CD8-positive, alpha-beta memory T cell (primary cell): ENCODE measurements around the gene ANKRD31. TPM values are rescaled to one million over a fixed set of nuclear protein-coding genes. Genes with fewer than 3 reads are reported as not detected.
A peak's percentile ranks its signal among the peaks of the same experiment; 100 is the strongest.

Source experiments
- CTCF ChIA-PET: fragments of 350-600 bp; sonication (Branson Sonifier 250); formaldehyde crosslinking; loops from one replicate; lab custom pipeline; 2021; ENCODE audit warnings: antibody characterized with exemption; lab: Charles Lee
- POLR2A ChIA-PET: fragments of 350-600 bp; sonication (Branson Sonifier 250); formaldehyde crosslinking; loops from one replicate; lab custom pipeline; 2021; ENCODE audit warnings: antibody characterized with exemption; lab: Charles Lee
- DNase-seq, 5 donors: peaks; one replicate each; pipeline versions ENCODE4 v3.0.0 to v3.0.0-alpha.2; 2020 to 2022; ENCODE audit warnings: mixed read lengths in 1 of 5
- H3K27ac ChIP-seq: one replicate; pipeline ENCODE4 v1.7.0; 2013; ENCODE audit warnings: low read depth, mild to moderate bottlenecking, low read length, moderate library complexity
- H3K27me3 ChIP-seq: 2 replicates; pipeline ENCODE4 v1.7.0; 2013; ENCODE audit warnings: low read length, mild to moderate bottlenecking; ENCODE audit not compliant: insufficient read depth, poor library complexity, severe bottlenecking
- H3K36me3 ChIP-seq: 2 replicates; pipeline ENCODE4 v1.7.0; 2013; ENCODE audit warnings: mild to moderate bottlenecking, low read length, moderate library complexity; ENCODE audit not compliant: insufficient read depth
- H3K4me1 ChIP-seq: 2 replicates; pipeline ENCODE4 v1.7.0; 2013; ENCODE audit warnings: mild to moderate bottlenecking, low read length, moderate library complexity; ENCODE audit not compliant: insufficient read depth
- H3K4me3 ChIP-seq: 2 replicates; pipeline ENCODE4 v1.7.0; 2013; ENCODE audit warnings: mild to moderate bottlenecking, low read length
- H3K9me3 ChIP-seq: 2 replicates; pipeline ENCODE4 v1.7.0; 2013; ENCODE audit warnings: mild to moderate bottlenecking, low read length
- H3K27ac Mint-ChIP-seq, 8 donors: one replicate each; pipeline ENCODE4 v1.8.0; 2020 to 2021; ENCODE audit warnings: mixed read lengths in 8 of 8, mild to moderate bottlenecking in 6 of 8, inconsistent platforms in 3 of 8, moderate library complexity in 3 of 8
- H3K27me3 Mint-ChIP-seq, 2 donors: one replicate each; pipeline ENCODE4 v1.8.0; 2020 to 2021; ENCODE audit warnings: mixed read lengths in 2 of 2, mild to moderate bottlenecking in 1 of 2, moderate library complexity in 1 of 2
- H3K36me3 Mint-ChIP-seq, 3 donors: one replicate each; pipeline ENCODE4 v1.8.0; 2020 to 2021; ENCODE audit warnings: mixed read lengths in 3 of 3, inconsistent platforms in 1 of 3, mild to moderate bottlenecking in 1 of 3
- H3K4me1 Mint-ChIP-seq, 3 donors: one replicate each; pipeline ENCODE4 v1.8.0; 2020 to 2021; ENCODE audit warnings: mixed read lengths in 3 of 3, inconsistent platforms in 1 of 3, mild to moderate bottlenecking in 1 of 3
- H3K4me3 Mint-ChIP-seq, 7 donors: one replicate each; pipeline ENCODE4 v1.8.0; 2020 to 2021; ENCODE audit warnings: mixed read lengths in 7 of 7, mild to moderate bottlenecking in 6 of 7, moderate library complexity in 4 of 7, inconsistent platforms in 2 of 7
- H3K9me3 Mint-ChIP-seq, 5 donors: one replicate each; pipeline ENCODE4 v1.8.0; 2020 to 2022; ENCODE audit warnings: mixed read lengths in 5 of 5, mild to moderate bottlenecking in 3 of 5, moderate library complexity in 2 of 5, inconsistent platforms in 1 of 5
- polyA plus RNA-seq: library from polyadenylated mRNA; unstranded; fragments of 300-500 nt; fragmentation: Illumina TruSeq; gene quantifications from one replicate; pipeline ENCODE4 v1.2.3, GENCODE V29; 2021
- total RNA-seq, 2 experiments: library from RNA; stranded (reverse); gene quantifications; one replicate each; pipeline ENCODE4 v1.2.3, GENCODE V29; 2021

The ANKRD31 gene
- total and polyA plus RNA-seq, 3 experiments from 2014 or later, result 0.33 to 0.66 (median 0.64) TPM

DNA sequence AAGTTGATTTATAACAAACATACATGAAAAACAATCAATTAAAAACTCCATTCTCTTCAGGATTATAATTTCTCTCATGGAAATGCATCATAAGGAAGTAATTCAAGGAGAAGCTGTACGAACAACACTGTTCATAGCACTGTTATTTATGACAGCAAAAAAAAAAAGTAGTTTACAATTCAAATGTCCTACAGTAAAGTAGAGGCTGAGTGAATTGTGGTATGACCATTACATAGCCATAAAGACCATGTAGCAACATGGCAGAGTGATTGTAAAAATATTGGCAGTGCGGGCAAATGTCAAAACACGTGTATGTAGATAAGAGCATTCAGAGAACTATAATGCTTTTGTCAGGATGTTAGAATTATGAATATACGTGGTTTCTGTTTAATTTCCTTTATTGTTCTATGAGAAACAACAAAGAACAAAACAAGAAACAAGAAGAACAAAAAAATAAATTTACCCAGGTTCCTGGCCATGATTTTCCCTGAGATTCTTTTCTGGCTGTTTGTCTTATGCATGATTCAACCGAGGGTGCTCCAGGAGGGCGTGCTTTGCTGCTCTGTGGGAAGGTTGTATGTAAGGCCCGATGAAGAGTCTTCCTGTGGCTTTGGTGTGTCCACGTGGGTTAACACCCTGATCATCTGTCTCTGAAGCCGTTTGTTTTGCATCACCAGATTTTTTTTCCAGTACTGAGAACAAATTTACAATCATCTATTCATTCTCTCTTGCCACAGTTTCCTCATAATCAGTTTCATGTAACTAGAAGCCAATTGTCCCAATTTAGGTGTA lies 213.1 kb downstream of the ANKRD31 start:
- peak; percentile 15 to 71 (median 58) for DNase-seq
- H3K27ac ChIP-seq, result no peak overlapping the region

GRCh38 chr5:75021800-75022199 lies 214.9 kb downstream of the ANKRD31 start:
- H3K4me1 Mint-ChIP-seq, result peaks cover 49 to 77% (median 58%) of the 10 kb centered on the region in 3 donors
- H3K27ac Mint-ChIP-seq, result peak overlapping the region in 2 of 8 donors; percentile 15 to 30

More for the DNA sequence above, 213.1 kb downstream of the ANKRD31 start:
- Mint-ChIP-seq H3K9me3 (no peaks in the 10 kb centered on the region), H3K27ac (peak overlapping the region; percentile 55 to 95 (median 84)), H3K27me3 (no peaks in the 10 kb centered on the region), H3K36me3 (peaks cover 0 to 11% (median 0%) of the 10 kb centered on the region in 3 donors), H3K4me3 (peak overlapping the region; percentile 41 to 84 (median 76)), H3K4me1 (peaks cover 55 to 78% (median 65%) of the 10 kb centered on the region in 3 donors)
- ChIA-PET POLR2A (interaction anchor here (0.7 to 1.7 kb wide), 2 partner anchors 11 to 14 kb away, joined by 3 to 7 read pairs; no protein-coding TSS in a partner anchor), CTCF (interaction anchor here (0.9 to 1.6 kb wide), 4 partner anchors 9 to 88 kb away, joined by 3 to 7 read pairs (median 4); no protein-coding TSS in a partner anchor)
- H3K4me3 ChIP-seq, result no peak overlapping the region
- no peaks in the 10 kb centered on the region for H3K36me3 ChIP-seq
- H3K9me3 ChIP-seq, result no peaks in the 10 kb centered on the region
- peaks cover 37% of the 10 kb centered on the region for H3K4me1 ChIP-seq
- no peaks in the 10 kb centered on the region for H3K27me3 ChIP-seq

GRCh38 chr5:75021219-75021618 lies 215.5 kb downstream of the ANKRD31 start:
- no peaks in the 10 kb centered on the region for H3K36me3 ChIP-seq
- no peak for DNase-seq
- H3K27me3 ChIP-seq, result no peaks in the 10 kb centered on the region
- peaks cover 25% of the 10 kb centered on the region for H3K4me1 ChIP-seq
- H3K9me3 ChIP-seq, result no peaks in the 10 kb centered on the region
- H3K4me3 ChIP-seq, result no peak overlapping the region
- no peak overlapping the region for H3K27ac ChIP-seq
- H3K4me1 Mint-ChIP-seq, result peaks cover 47 to 76% (median 58%) of the 10 kb centered on the region in 3 donors
- no peaks in the 10 kb centered on the region for H3K9me3 Mint-ChIP-seq
- peaks cover 0 to 2% (median 2%) of the 10 kb centered on the region in 3 donors for H3K36me3 Mint-ChIP-seq
- H3K27me3 Mint-ChIP-seq, result no peaks in the 10 kb centered on the region
- POLR2A ChIA-PET, result no interaction called here
- H3K27ac Mint-ChIP-seq, result peak overlapping the region in 2 of 8 donors; percentile 9 to 72
- H3K4me3 Mint-ChIP-seq, result peak overlapping the region in 1 of 7 donors; percentile 38
- CTCF ChIA-PET, result interaction anchor here (1.7 kb wide), 1 partner anchor 29 kb away, joined by 4 read pairs; no protein-coding TSS in a partner anchor

More at GRCh38 chr5:75021800-75022199, 214.9 kb downstream of the ANKRD31 start:
- no peak overlapping the region for H3K27ac ChIP-seq
- no peak overlapping the region for H3K4me3 ChIP-seq
- Mint-ChIP-seq H3K27me3 (no peaks in the 10 kb centered on the region), H3K9me3 (no peaks in the 10 kb centered on the region), H3K36me3 (peaks cover 0 to 4% (median 1%) of the 10 kb centered on the region in 3 donors), H3K4me3 (peak overlapping the region in 1 of 7 donors; percentile 3)
- no peak for DNase-seq
- no peaks in the 10 kb centered on the region for H3K9me3 ChIP-seq
- H3K4me1 ChIP-seq, result peaks cover 25% of the 10 kb centered on the region
- no peaks in the 10 kb centered on the region for H3K27me3 ChIP-seq
- ChIA-PET POLR2A (no interaction called here), CTCF (interaction anchor here (1.0 to 1.7 kb wide), 3 partner anchors 7 to 28 kb away, joined by 3 to 4 read pairs (median 3); no protein-coding TSS in a partner anchor)
- no peaks in the 10 kb centered on the region for H3K36me3 ChIP-seq

DNA sequence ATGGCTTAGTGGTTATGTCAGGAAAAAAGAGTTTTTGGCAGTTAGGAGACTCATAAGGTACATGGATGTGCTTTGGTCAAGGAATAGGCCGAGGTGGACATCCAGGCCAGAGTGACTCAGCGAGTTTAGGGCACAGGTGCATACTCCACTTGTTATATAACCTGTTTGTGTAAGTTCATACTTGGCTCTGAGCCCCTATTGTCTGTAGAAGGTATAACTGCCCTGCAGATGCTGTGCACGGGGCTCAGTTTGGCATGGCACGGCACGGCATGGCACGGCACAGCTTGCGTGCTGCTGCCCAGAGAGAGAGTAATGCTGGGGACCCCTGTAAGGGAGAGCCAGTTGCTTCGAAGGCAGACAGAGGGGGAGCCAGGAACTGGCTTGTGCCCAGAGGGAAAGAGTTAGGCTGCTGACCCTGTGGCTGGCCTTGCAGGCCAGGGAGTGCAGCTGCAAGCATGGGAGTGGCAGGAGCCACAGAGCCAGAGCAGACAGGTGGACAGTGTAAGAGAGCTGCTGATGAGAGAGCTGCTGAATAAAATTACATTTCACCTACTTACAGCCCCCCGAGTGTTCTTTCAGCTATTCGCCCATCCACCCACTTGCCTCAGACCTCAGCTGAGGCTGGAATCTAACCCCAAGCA lies 216.5 kb downstream of the ANKRD31 start:
- ChIA-PET POLR2A (no interaction called here), CTCF (interaction anchor here (1.0 to 2.5 kb wide), 3 partner anchors 29 to 34 kb away, joined by 3 to 10 read pairs (median 4); no protein-coding TSS in a partner anchor)
- no peaks in the 10 kb centered on the region for H3K36me3 ChIP-seq
- Mint-ChIP-seq H3K27ac (peak overlapping the region in 1 of 8 donors; percentile 11), H3K4me1 (peaks cover 47 to 76% (median 61%) of the 10 kb centered on the region in 3 donors), H3K4me3 (peak overlapping the region in 1 of 7 donors; percentile 39), H3K27me3 (no peaks in the 10 kb centered on the region), H3K36me3 (peaks cover 0 to 2% (median 0%) of the 10 kb centered on the region in 3 donors), H3K9me3 (no peaks in the 10 kb centered on the region)
- no peaks in the 10 kb centered on the region for H3K27me3 ChIP-seq
- H3K27ac ChIP-seq, result no peak overlapping the region
- no peaks in the 10 kb centered on the region for H3K9me3 ChIP-seq
- no peak overlapping the region for H3K4me3 ChIP-seq
- peaks cover 25% of the 10 kb centered on the region for H3K4me1 ChIP-seq
- DNase-seq, result no peak

DNA sequence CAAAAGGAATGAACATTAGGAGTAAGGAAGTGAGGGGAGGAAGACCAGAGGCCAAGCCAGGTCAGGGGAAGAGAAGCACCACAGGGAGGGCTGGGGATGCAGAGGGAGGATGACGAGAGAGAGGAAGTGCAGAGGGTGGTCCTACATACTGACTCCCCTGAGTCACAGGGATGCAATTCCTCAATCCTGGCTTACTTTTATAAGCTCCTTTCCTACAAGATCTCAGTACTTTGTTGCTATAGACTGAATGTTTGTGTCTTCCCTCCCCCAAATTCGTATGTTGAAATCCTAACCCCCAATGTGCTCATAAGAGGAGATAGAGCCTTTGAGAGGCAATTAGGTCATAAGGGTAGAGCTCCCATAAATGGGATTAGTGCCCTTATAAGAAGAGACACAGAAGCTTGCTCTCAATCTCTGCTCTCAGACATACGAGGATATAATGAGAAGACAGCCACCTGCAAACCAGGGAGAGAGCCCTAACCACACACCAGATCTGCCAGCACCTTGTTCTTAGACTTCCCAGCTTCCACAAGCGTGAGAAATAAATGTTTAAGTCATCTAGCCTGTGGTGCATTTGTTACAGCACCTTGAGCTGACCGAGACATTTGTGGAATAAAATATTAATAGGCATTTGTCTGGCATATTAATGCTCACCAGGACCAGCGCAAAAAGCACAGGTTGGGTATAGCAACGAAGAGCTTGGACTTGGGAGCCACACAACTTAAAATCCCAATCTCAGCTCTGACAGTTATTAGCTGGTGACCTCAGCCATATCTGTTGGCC lies 217.7 kb downstream of the ANKRD31 start:
- peaks cover 18% of the 10 kb centered on the region for H3K4me1 ChIP-seq
- H3K4me3 Mint-ChIP-seq, result no peak overlapping the region
- H3K36me3 ChIP-seq, result no peaks in the 10 kb centered on the region
- no peaks in the 10 kb centered on the region for H3K27me3 ChIP-seq
- peaks cover 45 to 78% (median 60%) of the 10 kb centered on the region in 3 donors for H3K4me1 Mint-ChIP-seq
- ChIA-PET CTCF (interaction anchor here (1.0 to 2.5 kb wide), 2 partner anchors 31 to 35 kb away, joined by 3 to 10 read pairs; no protein-coding TSS in a partner anchor), POLR2A (no interaction called here)
- no peak overlapping the region for H3K27ac ChIP-seq
- no peaks in the 10 kb centered on the region for H3K9me3 ChIP-seq
- H3K9me3 Mint-ChIP-seq, result no peaks in the 10 kb centered on the region
- H3K36me3 Mint-ChIP-seq, result peaks cover 0 to 2% (median 0%) of the 10 kb centered on the region in 3 donors
- peak overlapping the region in 4 of 8 donors; percentile 5 to 49 (median 24) for H3K27ac Mint-ChIP-seq
- DNase-seq, result no peak
- no peak overlapping the region for H3K4me3 ChIP-seq
- peaks cover 0 to 2% of the 10 kb centered on the region in 2 donors for H3K27me3 Mint-ChIP-seq

Other genes starting within 250 kb of the ANKRD31 start
- 1 to 10 TPM; 1.4 to 1.6 TPM for gene GCNT4, start 184.3 kb downstream of the ANKRD31 start, total RNA-seq
- 1.3 TPM for gene GCNT4, start 184.3 kb downstream of the ANKRD31 start, polyA plus RNA-seq
- 10 to 100 TPM; 45.9 to 47.7 TPM for gene HMGCR, start 100.3 kb upstream of the ANKRD31 start, total RNA-seq
- 10.9 TPM for gene HMGCR, start 100.3 kb upstream of the ANKRD31 start, polyA plus RNA-seq